K562 (cell line): ENCODE results near the gene ROBO1. TPM values are rescaled to one million over a fixed set of nuclear protein-coding genes. Genes with fewer than 3 reads are reported as not detected.

Experiments used
- ATAC-seq: fragments of 200-7000 bp; cut with Tn5 transposase; 3 replicates; pipeline ENCODE4 v1.9.1; 2020; ENCODE audit warnings: moderate library complexity
- BruUV-seq: library from RNA; stranded (reverse); fragments of 400-500 nt; replicated peaks from 2 replicates; lab custom pipeline; 2021; lab: Mats Ljungman, UMichigan
- CTCF ChIA-PET: fragments of 300-600 bp; formaldehyde crosslinking; extraction: SDS; loops from one replicate; lab custom pipeline; 2021; ENCODE audit warnings: low intra/inter-chr PET ratio; lab: Yijun Ruan, JAX
- POLR2A ChIA-PET: fragments of 300-600, 350-650 bp; sonication (Branson Sonifier 250); formaldehyde crosslinking; extraction: SDS; loops from one replicate; lab custom pipeline; 2021; ENCODE audit warnings: antibody characterized with exemption, inconsistent platforms; lab: Yijun Ruan, JAX
- DNase-seq, 4 experiments: peaks; one replicate each; pipeline versions ENCODE4 v3.0.0 to v3.0.0-alpha.2; 2011 to 2018; ENCODE audit warnings: low spot score in 3 of 4, mixed read lengths in 3 of 4; ENCODE audit errors: extremely low read depth in 1 of 4
- FAIRE-seq: peaks from 2 replicates; lab custom pipeline; 2011; peaks lifted over from hg19 to GRCh38; lab: Jason Lieb, UNC
- H2AFZ ChIP-seq: 2 replicates; pipeline ENCODE4 v1.6.0; 2011; ENCODE audit warnings: low read depth, low read length, control low read depth, inconsistent platforms
- H3K27ac ChIP-seq: fragments of 200-600 bp; 3 replicates; pipeline ENCODE4 v1.8.0; 2011; ENCODE audit warnings: low read depth, mild to moderate bottlenecking, control low read depth, inconsistent platforms, low read length, moderate library complexity, mixed read lengths; ENCODE audit errors: extremely low read depth
- H3K27me3 ChIP-seq, 2 experiments: fragments of 300-600 bp in 1 of 2; 2 replicates in 1 of 2; 3 replicates in 1 of 2; pipeline versions ENCODE4 v1.6.0 to v1.8.0; 2011; ENCODE audit warnings: inconsistent platforms in 2 of 2, low read length in 2 of 2, mild to moderate bottlenecking in 1 of 2, mixed read lengths in 1 of 2, moderate library complexity in 1 of 2; ENCODE audit not compliant: control insufficient read depth in 2 of 2, insufficient read depth in 2 of 2
- H3K36me3 ChIP-seq: fragments of 300-600 bp; 3 replicates; pipeline ENCODE4 v1.8.0; 2011; ENCODE audit warnings: mild to moderate bottlenecking, low read length, inconsistent platforms; ENCODE audit not compliant: control insufficient read depth, insufficient read depth
- H3K4me1 ChIP-seq, 2 experiments: fragments of 200-600 bp in 1 of 2; replicated peaks in 1 of 2; 2 replicates in 1 of 2; 3 replicates in 1 of 2; pipeline versions ENCODE4 v1.5.1 to v1.8.0; 2011; ENCODE audit warnings: inconsistent platforms in 2 of 2, low read length in 2 of 2, mild to moderate bottlenecking in 1 of 2, mixed read lengths in 1 of 2, moderate library complexity in 1 of 2; ENCODE audit not compliant: control insufficient read depth in 2 of 2, insufficient read depth in 2 of 2
- H3K4me2 ChIP-seq: 2 replicates; pipeline ENCODE4 v1.6.1; 2011; ENCODE audit warnings: low read length, control low read depth, inconsistent platforms, mixed read lengths; ENCODE audit not compliant: insufficient read depth
- H3K4me3 ChIP-seq: fragments of 200-600 bp; sonication (generic), shearing (Covaris generic); 2 replicates; pipeline ENCODE4 v1.5.1; 2016; ENCODE audit warnings: control low read depth, inconsistent platforms
- H3K79me2 ChIP-seq: fragments of 200-600 bp; 3 replicates; pipeline ENCODE4 v1.8.0; 2011; ENCODE audit warnings: low read length, inconsistent platforms; ENCODE audit not compliant: control insufficient read depth, insufficient read depth
- H3K9ac ChIP-seq, 2 experiments: 2 replicates each; pipeline versions ENCODE4 v1.6.0 to v1.6.1; 2011; ENCODE audit warnings: low read depth in 2 of 2, low read length in 2 of 2, control low read depth in 1 of 2, inconsistent platforms in 1 of 2, mild to moderate bottlenecking in 1 of 2, mixed read lengths in 1 of 2; ENCODE audit not compliant: insufficient read depth in 1 of 2
- H3K9me1 ChIP-seq: one replicate; pipeline ENCODE4 v1.6.0; 2011; ENCODE audit warnings: inconsistent platforms, mild to moderate bottlenecking, low read length, moderate library complexity; ENCODE audit not compliant: control insufficient read depth, insufficient read depth
- H3K9me3 ChIP-seq: replicated peaks from 2 replicates; pipeline ENCODE4 v1.5.1; 2011; ENCODE audit warnings: low read depth, low read length, inconsistent platforms; ENCODE audit not compliant: control insufficient read depth, insufficient read depth
- H4K20me1 ChIP-seq: replicated peaks from 2 replicates; pipeline ENCODE4 v1.6.1; 2011; ENCODE audit warnings: low read length, inconsistent platforms, mixed read lengths; ENCODE audit not compliant: control insufficient read depth, insufficient read depth
- BHLHE40 ChIP-seq: IDR thresholded peaks from 2 replicates; pipeline ENCODE4 v1.6.1; 2011; ENCODE audit warnings: low read length, improper control_type of control experiment
- KDM2B ChIP-seq: fragments of 250-450 bp; sonication (Bioruptor Pico); IDR thresholded peaks from 2 replicates; pipeline ENCODE4 v1.8.0; 2021; ENCODE audit warnings: mild to moderate bottlenecking, moderate library complexity
- MCM3 ChIP-seq: fragments of 450-650 bp; IDR thresholded peaks from 2 replicates; pipeline ENCODE4 v1.6.1; 2016
- NFIX ChIP-seq: fragments of 250-450 bp; sonication (Bioruptor Pico); IDR thresholded peaks from 2 replicates; pipeline ENCODE4 v1.4.0; 2020; ENCODE audit warnings: low read depth, mild to moderate bottlenecking, moderate library complexity
- ZNF695 ChIP-seq: fragments of 450-650 bp; formaldehyde crosslinking; IDR thresholded peaks from 2 replicates; pipeline ENCODE4 v1.4.0; 2020; ENCODE audit warnings: mild to moderate bottlenecking, moderate library complexity
- WGBS: fragments of 100-300 bp; shearing (Covaris generic); methylation state at CpG from one replicate; pipeline ENCODE4 v1.1.6; 2016; ENCODE audit warnings: low coverage, mixed read lengths; ENCODE audit not compliant: insufficient coverage; ENCODE audit errors: missing lambda C conversion rate; 5-methylcytosine and 5-hydroxymethylcytosine counted together
- in situ Hi-C: fragments of 300-500 bp; cut with MboI; formaldehyde crosslinking; loops from 4 replicates; pipeline ENCODE4 v1.15.0; 2018; ENCODE audit warnings: inconsistent platforms, mixed read lengths
- intact Hi-C: fragments of 100-400 bp; cut with micrococcal nuclease; formaldehyde crosslinking; loops from 2 replicates; pipeline ENCODE4 v1.14.2; 2022
- polyA plus RNA-seq, 8 experiments: library from polyadenylated mRNA; depleted of rRNA in 4 of 8; stranded (reverse) in 5 of 8; unstranded in 3 of 8; fragments of >200 nt; fragmentation: Nextera tagmentation in 2 of 8; fragmentation: Illumina TruSeq in 1 of 8; extraction: Ambion mirVana in 2 of 8; extraction: Trizol in 1 of 8; gene quantifications; 2 replicates each; pipeline versions ENCODE4 v1.2.1 to v1.2.3, GENCODE V29; 2011 to 2014; ENCODE audit warnings: inconsistent platforms in 1 of 8, missing spikeins in 1 of 8
- total RNA-seq, 7 experiments: library from RNA; depleted of rRNA in 6 of 7; stranded (reverse); fragments of >200 nt in 6 of 7; fragmentation: Illumina TruSeq in 2 of 7; extraction: Trizol in 2 of 7; gene quantifications; 2 replicates each; pipeline versions ENCODE4 v1.2.1 to v1.2.3, GENCODE V29; 2011 to 2021; ENCODE audit warnings: low replicate concordance in 1 of 7
- TF ChIP-seq, protein P1 (sequence below): fragments of 250-450 bp; sonication (Bioruptor Pico); IDR thresholded peaks from 2 replicates; pipeline ENCODE4 v1.4.0; 2020
- TF ChIP-seq, protein P2 (sequence below): fragments of 250-450 bp; sonication (Bioruptor Pico); IDR thresholded peaks from 2 replicates; pipeline ENCODE4 v1.8.0; 2022; ENCODE audit warnings: inconsistent platforms
- TF ChIP-seq, protein P3 (sequence below): fragments of 250-450 bp; sonication (Bioruptor Pico); IDR thresholded peaks from 2 replicates; pipeline ENCODE4 v1.8.0; 2021; ENCODE audit warnings: borderline replicate concordance, mild to moderate bottlenecking, moderate library complexity; ENCODE audit not compliant: poor library complexity, severe bottlenecking
- TF ChIP-seq, protein P4 (sequence below), 2 experiments: fragments of 450-650 bp in 1 of 2; sonication (generic) in 1 of 2; formaldehyde crosslinking in 1 of 2; IDR thresholded peaks in 1 of 2; conservative IDR thresholded peaks in 1 of 2; 2 replicates each; pipeline versions ENCODE4 v1.6.1 to v1.8.1; 2016 to 2023; ENCODE audit warnings: mild to moderate bottlenecking in 2 of 2, moderate library complexity in 2 of 2, inconsistent platforms in 1 of 2, missing genetic modification reagents in 1 of 2
- TF ChIP-seq, protein P5 (sequence below): sonication (generic); formaldehyde crosslinking; IDR thresholded peaks from 2 replicates; pipeline ENCODE4 v1.8.0; 2023; ENCODE audit warnings: mild to moderate bottlenecking, missing genetic modification reagents

Gene ROBO1
- total and polyA plus RNA-seq, 9 of the 15 experiments (the other 6 are each of a cell fraction or from before 2014, with no cell fraction given) = 0.01 to 0.53 (median 0.17) TPM; not detected in 5

DNA sequence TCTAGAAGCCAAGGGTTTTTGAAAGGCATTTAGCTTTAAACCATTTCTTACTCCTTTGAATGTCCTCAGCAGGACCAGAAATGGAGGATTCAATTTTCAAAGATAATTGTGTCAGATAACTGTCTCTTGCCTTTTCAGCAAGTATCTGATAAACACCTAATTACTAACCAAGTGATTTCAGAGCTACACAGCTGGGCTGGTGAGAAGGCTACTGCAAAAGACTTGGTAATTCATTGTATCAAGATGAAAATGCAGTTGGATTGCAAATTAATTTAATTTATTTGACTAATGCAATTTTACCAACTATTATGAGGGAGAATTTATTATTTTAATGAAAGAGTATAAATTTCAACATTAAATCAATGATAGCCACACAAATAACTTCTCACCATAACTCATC lies 165.4 kb downstream of the ROBO1 start (continued):
- TF ChIP-seq, protein P1, sequence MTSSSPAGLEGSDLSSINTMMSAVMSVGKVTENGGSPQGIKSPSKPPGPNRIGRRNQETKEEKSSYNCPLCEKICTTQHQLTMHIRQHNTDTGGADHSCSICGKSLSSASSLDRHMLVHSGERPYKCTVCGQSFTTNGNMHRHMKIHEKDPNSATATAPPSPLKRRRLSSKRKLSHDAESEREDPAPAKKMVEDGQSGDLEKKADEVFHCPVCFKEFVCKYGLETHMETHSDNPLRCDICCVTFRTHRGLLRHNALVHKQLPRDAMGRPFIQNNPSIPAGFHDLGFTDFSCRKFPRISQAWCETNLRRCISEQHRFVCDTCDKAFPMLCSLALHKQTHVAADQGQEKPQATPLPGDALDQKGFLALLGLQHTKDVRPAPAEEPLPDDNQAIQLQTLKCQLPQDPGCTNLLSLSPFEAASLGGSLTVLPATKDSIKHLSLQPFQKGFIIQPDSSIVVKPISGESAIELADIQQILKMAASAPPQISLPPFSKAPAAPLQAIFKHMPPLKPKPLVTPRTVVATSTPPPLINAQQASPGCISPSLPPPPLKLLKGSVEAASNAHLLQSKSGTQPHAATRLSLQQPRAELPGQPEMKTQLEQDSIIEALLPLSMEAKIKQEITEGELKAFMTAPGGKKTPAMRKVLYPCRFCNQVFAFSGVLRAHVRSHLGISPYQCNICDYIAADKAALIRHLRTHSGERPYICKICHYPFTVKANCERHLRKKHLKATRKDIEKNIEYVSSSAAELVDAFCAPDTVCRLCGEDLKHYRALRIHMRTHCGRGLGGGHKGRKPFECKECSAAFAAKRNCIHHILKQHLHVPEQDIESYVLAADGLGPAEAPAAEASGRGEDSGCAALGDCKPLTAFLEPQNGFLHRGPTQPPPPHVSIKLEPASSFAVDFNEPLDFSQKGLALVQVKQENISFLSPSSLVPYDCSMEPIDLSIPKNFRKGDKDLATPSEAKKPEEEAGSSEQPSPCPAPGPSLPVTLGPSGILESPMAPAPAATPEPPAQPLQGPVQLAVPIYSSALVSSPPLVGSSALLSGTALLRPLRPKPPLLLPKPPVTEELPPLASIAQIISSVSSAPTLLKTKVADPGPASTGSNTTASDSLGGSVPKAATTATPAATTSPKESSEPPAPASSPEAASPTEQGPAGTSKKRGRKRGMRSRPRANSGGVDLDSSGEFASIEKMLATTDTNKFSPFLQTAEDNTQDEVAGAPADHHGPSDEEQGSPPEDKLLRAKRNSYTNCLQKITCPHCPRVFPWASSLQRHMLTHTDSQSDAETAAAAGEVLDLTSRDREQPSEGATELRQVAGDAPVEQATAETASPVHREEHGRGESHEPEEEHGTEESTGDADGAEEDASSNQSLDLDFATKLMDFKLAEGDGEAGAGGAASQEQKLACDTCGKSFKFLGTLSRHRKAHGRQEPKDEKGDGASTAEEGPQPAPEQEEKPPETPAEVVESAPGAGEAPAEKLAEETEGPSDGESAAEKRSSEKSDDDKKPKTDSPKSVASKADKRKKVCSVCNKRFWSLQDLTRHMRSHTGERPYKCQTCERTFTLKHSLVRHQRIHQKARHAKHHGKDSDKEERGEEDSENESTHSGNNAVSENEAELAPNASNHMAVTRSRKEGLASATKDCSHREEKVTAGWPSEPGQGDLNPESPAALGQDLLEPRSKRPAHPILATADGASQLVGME (CRISPR knock-in tag) = no peak

DNA sequence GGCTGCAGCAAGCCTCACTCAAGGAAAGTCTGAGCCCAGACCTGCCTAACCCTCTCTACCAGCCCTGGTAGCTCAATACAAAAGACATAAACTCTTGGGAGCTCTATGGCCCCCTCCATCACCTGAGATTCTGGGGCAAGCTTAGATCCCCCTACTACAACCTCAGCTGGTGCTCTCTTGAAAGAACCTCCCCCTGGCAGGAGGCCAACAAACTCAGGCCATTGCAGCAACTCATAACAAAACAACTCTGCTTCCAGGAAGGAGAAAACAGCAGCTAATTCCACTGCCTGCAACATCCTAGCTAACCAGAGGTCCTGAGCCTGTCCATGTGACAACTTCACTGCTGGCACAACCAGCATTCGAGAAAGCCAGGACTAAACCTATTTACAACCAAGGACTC lies 169.2 kb downstream of the ROBO1 start:
- ChIA-PET CTCF (no interaction called here), POLR2A (no interaction called here)
- Histone ChIP-seq H3K36me3 (no peaks in the 10 kb centered on the region), H3K27me3 (no peaks in the 10 kb centered on the region), H3K9me1 (no peaks in the 10 kb centered on the region), H3K4me1 (no peaks in the 10 kb centered on the region), H3K79me2 (no peaks in the 10 kb centered on the region), H2AFZ (no peak overlapping the region), H3K4me2 (no peak overlapping the region), H3K4me3 (no peak overlapping the region), H3K9me3 (no peaks in the 10 kb centered on the region), H4K20me1 (no peaks in the 10 kb centered on the region), H3K9ac (no peak overlapping the region), H3K27ac (no peak overlapping the region)
- TF ChIP-seq, protein P2, sequence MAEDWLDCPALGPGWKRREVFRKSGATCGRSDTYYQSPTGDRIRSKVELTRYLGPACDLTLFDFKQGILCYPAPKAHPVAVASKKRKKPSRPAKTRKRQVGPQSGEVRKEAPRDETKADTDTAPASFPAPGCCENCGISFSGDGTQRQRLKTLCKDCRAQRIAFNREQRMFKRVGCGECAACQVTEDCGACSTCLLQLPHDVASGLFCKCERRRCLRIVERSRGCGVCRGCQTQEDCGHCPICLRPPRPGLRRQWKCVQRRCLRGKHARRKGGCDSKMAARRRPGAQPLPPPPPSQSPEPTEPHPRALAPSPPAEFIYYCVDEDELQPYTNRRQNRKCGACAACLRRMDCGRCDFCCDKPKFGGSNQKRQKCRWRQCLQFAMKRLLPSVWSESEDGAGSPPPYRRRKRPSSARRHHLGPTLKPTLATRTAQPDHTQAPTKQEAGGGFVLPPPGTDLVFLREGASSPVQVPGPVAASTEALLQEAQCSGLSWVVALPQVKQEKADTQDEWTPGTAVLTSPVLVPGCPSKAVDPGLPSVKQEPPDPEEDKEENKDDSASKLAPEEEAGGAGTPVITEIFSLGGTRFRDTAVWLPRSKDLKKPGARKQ = no peak
- TF ChIP-seq BHLHE40 (no peak), KDM2B (no peak), NFIX (CRISPR knock-in tag) (no peak), MCM3 (no peak), ZNF695 (CRISPR knock-in tag) (no peak)
- TF ChIP-seq, protein P3, sequence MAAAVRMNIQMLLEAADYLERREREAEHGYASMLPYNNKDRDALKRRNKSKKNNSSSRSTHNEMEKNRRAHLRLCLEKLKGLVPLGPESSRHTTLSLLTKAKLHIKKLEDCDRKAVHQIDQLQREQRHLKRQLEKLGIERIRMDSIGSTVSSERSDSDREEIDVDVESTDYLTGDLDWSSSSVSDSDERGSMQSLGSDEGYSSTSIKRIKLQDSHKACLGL = no peak
- TF ChIP-seq, protein P4, sequence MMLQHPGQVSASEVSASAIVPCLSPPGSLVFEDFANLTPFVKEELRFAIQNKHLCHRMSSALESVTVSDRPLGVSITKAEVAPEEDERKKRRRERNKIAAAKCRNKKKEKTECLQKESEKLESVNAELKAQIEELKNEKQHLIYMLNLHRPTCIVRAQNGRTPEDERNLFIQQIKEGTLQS (IDR thresholded peaks at IDR 0.05) = no peak
- TF ChIP-seq, protein P4 (CRISPR knock-in tag; conservative IDR thresholded peaks at IDR 0.05) = no peak
- TF ChIP-seq, protein P5, sequence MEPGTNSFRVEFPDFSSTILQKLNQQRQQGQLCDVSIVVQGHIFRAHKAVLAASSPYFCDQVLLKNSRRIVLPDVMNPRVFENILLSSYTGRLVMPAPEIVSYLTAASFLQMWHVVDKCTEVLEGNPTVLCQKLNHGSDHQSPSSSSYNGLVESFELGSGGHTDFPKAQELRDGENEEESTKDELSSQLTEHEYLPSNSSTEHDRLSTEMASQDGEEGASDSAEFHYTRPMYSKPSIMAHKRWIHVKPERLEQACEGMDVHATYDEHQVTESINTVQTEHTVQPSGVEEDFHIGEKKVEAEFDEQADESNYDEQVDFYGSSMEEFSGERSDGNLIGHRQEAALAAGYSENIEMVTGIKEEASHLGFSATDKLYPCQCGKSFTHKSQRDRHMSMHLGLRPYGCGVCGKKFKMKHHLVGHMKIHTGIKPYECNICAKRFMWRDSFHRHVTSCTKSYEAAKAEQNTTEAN (CRISPR knock-in tag) = no peak
- WGBS = 0% methylated on average over 1 of the region's 1 CpG
- ATAC-seq = no peak
- FAIRE-seq = no peak
- no TSS peak for BruUV-seq
- intact Hi-C loops (no loop called here), in situ Hi-C loops (no loop called here)
- DNase-seq = no peak
